ENCODE data around the gene PKD1. TPM values are rescaled to one million over a fixed set of nuclear protein-coding genes. Genes with fewer than 3 reads are reported as not detected.

Gene PKD1
- total RNA-seq, 3 donors from 2014 or later = 63.9 to 233 (median 80.8) TPM

DNA sequence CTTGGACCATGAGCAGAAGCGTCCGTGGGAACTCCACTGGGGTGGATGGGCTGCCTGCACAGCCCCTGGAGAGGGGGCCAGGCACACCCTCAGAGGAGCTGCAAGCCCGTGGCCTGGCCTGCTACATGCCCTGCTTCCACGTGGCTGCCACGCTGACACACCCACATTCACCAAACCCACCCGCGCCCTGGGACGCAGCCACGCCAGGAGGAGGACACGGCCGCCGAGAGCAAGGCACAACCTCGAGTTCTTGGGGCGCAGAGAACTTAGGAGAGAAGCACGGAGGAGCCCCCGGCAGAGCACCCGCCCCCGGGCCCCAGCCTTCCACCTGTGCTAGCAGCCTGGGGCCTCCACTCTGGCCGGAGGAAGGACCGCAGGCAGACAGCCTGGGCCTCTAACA lies 41.9 kb upstream of the PKD1 start:
- H3K4me3 ChIP-seq = no peak overlapping the region
- no peaks in the 10 kb centered on the region for H3K4me1 ChIP-seq (ENCODE audit: low read depth)
- ATAC-seq (no peak), DNase-seq (no peak)
- intact Hi-C loops (cut with DNase I, micrococcal nuclease) = no loop called here
- no peaks in the 10 kb centered on the region for H3K9me3 ChIP-seq
- TF ChIP-seq CTCF (IDR thresholded peaks at IDR 0.05) = no peak
- peaks cover 3% of the 10 kb centered on the region for H3K36me3 ChIP-seq (ENCODE audit: low read depth)

GRCh38 chr16:2177101-2177500 lies 41.4 kb upstream of the PKD1 start:
- peaks cover 3% of the 10 kb centered on the region for H3K36me3 ChIP-seq (ENCODE audit: low read depth)

GRCh38 chr16:2176047-2176446 lies 40.3 kb upstream of the PKD1 start:
- H3K4me3 ChIP-seq = no peak overlapping the region
- H3K9me3 ChIP-seq = no peaks in the 10 kb centered on the region
- TF ChIP-seq CTCF (IDR thresholded peaks at IDR 0.05) = no peak
- no peak for ATAC-seq
- intact Hi-C loops (cut with DNase I, micrococcal nuclease) = no loop called here
- H3K4me1 ChIP-seq (ENCODE audit: low read depth) = no peaks in the 10 kb centered on the region
- peaks cover 3% of the 10 kb centered on the region for H3K36me3 ChIP-seq (ENCODE audit: low read depth)
- no peak for DNase-seq

More at GRCh38 chr16:2177101-2177500, 41.4 kb upstream of the PKD1 start:
- intact Hi-C loops (cut with DNase I, micrococcal nuclease) = no loop called here
- Histone ChIP-seq H3K4me3 (no peak overlapping the region), H3K4me1 (ENCODE audit: low read depth) (no peaks in the 10 kb centered on the region), H3K9me3 (no peaks in the 10 kb centered on the region)
- ATAC-seq = no peak
- TF ChIP-seq CTCF (IDR thresholded peaks at IDR 0.05) = no peak
- DNase-seq = no peak

DNA sequence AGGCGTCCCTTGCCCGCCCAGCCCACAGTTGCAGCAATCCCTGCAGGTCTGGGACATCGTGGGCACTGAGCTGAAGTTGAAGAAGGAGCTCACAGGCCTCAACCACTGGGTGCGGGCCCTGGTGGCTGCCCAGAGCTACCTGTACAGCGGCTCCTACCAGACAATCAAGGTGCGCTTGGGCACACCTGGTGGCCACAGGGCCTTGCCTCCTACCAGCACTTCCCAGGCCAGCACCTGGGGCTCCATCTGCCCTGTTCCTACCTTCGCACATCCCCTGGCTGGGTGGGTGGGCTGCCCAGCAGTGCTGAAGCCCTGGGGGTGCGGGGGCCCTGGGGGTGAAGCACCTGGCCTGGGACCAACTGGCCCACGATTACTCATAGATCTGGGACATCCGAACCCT lies 39.8 kb upstream of the PKD1 start:
- H3K36me3 ChIP-seq (ENCODE audit: low read depth) = peaks cover 3% of the 10 kb centered on the region
- no peaks in the 10 kb centered on the region for H3K9me3 ChIP-seq
- ATAC-seq = peak; percentile 5
- no peak overlapping the region for H3K4me3 ChIP-seq
- no peaks in the 10 kb centered on the region for H3K4me1 ChIP-seq (ENCODE audit: low read depth)
- intact Hi-C loops (cut with DNase I, micrococcal nuclease) = no loop called here
- no peak for DNase-seq
- TF ChIP-seq CTCF (IDR thresholded peaks at IDR 0.05) = no peak

DNA sequence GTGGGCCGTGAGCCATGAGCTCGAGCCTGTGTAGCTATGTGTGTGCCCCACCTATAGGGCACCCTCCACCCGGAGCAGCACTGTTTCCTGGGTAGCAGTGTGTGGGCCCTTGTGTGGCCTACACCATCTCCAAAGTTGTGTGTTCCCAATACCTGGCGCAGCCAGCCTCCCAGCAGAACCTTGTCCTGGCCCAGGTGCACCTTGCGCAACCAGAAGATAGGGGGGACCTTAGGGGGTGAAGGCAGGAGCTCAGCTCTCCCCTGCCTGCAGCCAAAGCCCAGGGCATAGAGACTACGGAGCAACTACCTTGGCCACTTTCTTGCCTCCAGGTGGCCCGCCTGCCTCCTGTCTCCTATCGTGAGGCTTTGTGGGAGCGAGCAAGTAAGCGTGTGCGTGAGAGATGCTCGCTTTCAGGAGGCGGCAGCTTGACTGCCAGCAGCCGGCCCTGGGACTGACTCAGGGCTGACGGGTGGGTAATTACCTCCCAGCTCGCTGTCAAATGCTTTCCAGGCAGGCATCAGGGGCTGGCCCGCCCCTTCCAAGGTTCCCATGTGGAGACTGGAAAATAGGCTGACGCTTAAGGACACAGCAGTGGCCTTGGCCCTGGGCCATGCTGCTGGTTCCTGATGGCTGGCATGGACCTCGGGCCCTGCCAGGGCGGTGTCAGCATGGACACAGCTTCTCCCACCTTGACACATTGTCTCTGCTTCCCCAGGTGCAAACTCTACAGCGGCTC lies 38.9 kb upstream of the PKD1 start:
- no peaks in the 10 kb centered on the region for H3K4me1 ChIP-seq (ENCODE audit: low read depth)
- no peak for ATAC-seq
- peaks cover 3% of the 10 kb centered on the region for H3K36me3 ChIP-seq (ENCODE audit: low read depth)
- no peak for DNase-seq
- H3K9me3 ChIP-seq = no peaks in the 10 kb centered on the region
- no peak overlapping the region for H3K4me3 ChIP-seq
- TF ChIP-seq CTCF (IDR thresholded peaks at IDR 0.05) = no peak
- intact Hi-C loops (cut with DNase I, micrococcal nuclease) = no loop called here

Data from mucosa of descending colon (tissue), 3 donors.